Measurements from ENCODE around the gene ASH1L.

DNA sequence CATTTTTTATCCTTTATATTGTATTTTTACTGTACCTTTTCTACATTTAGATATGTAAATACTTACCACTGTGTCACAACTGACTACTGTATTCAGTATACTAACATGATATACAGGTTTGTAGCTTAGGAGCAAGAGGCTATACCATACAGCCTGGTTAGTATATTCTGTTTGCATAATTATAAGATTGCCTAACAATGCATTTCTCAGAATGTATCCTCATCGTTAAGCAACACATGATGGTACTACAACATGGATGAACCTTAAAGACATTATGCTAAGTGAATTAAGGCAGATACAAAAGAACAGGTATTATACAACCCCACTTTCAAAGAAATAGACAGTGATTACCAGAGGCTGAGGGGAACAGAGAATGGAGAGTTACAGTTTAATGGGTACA, 179.2 kb downstream of the ASH1L start:
- TF ChIP-seq CTCF (IDR thresholded peaks at IDR 0.05 in 4 of 5, conservative IDR thresholded peaks at IDR 0.05 in 1 of 5) (no peak), POLR2A (IDR thresholded peaks at IDR 0.05) (no peak)
